SK-N-SH treated with all-trans-retinoic acid at 6 μM for 48 hours (cell line): ENCODE data around the gene ABTB1.

ENCODE experiments used
- ATAC-seq: fragments of 200-7000 bp; cut with Tn5 transposase; 3 replicates; pipeline ENCODE4 v1.9.1; 2020; ENCODE audit warnings: mild to moderate bottlenecking, moderate library complexity
- ARNTL ChIP-seq: fragments of 450-650 bp; formaldehyde crosslinking; IDR thresholded peaks from 2 replicates; pipeline ENCODE4 v1.5.0; 2020; ENCODE audit warnings: low read depth, mild to moderate bottlenecking, moderate library complexity, borderline replicate concordance
- BACH2 ChIP-seq: fragments of 250-450 bp; sonication (Bioruptor Pico); IDR thresholded peaks from 2 replicates; pipeline ENCODE4 v1.9.0; 2021; ENCODE audit warnings: mild to moderate bottlenecking, borderline replicate concordance
- CSDC2 ChIP-seq: fragments of 250-450 bp; sonication (Bioruptor Pico); IDR thresholded peaks from 2 replicates; pipeline ENCODE4 v1.5.0; 2020; ENCODE audit warnings: mild to moderate bottlenecking, moderate library complexity
- CSRNP3 ChIP-seq: fragments of 250-450 bp; sonication (Bioruptor Pico); IDR thresholded peaks from 2 replicates; pipeline ENCODE4 v1.5.1; 2021; ENCODE audit warnings: mild to moderate bottlenecking, moderate library complexity
- ESRRG ChIP-seq: fragments of 250-450 bp; sonication (Bioruptor Pico); IDR thresholded peaks from 2 replicates; pipeline ENCODE4 v1.6.1; 2021; ENCODE audit warnings: mild to moderate bottlenecking
- GLIS3 ChIP-seq: fragments of 250-450 bp; sonication (Bioruptor Pico); IDR thresholded peaks from 2 replicates; pipeline ENCODE4 v1.5.0; 2020; ENCODE audit warnings: mild to moderate bottlenecking, moderate library complexity
- ISL1 ChIP-seq: fragments of 250-450 bp; sonication (Bioruptor Pico); IDR thresholded peaks from 2 replicates; pipeline ENCODE4 v2.1.2; 2022; ENCODE audit warnings: mild to moderate bottlenecking, moderate library complexity
- POU6F1 ChIP-seq: fragments of 250-450 bp; sonication (Bioruptor Pico); IDR thresholded peaks from 2 replicates; pipeline ENCODE4 v1.8.0; 2021; ENCODE audit warnings: low read depth, mild to moderate bottlenecking, moderate library complexity, borderline replicate concordance
- PPARA ChIP-seq: fragments of 250-450 bp; sonication (Bioruptor Pico); IDR thresholded peaks from 2 replicates; pipeline ENCODE4 v1.5.0; 2020; ENCODE audit warnings: mild to moderate bottlenecking, borderline replicate concordance
- RARB ChIP-seq: fragments of 250-450 bp; sonication (Bioruptor Pico); IDR thresholded peaks from 2 replicates; pipeline ENCODE4 v1.8.0; 2021; ENCODE audit warnings: mild to moderate bottlenecking, moderate library complexity
- SNAI2 ChIP-seq: fragments of 250-450 bp; sonication (Bioruptor Pico); IDR thresholded peaks from 2 replicates; pipeline ENCODE4 v1.5.0; 2020; ENCODE audit warnings: mild to moderate bottlenecking, moderate library complexity
- TCF4 ChIP-seq: fragments of 250-450 bp; sonication (Bioruptor Pico); IDR thresholded peaks from 2 replicates; pipeline ENCODE4 v1.8.0; 2021; ENCODE audit warnings: mild to moderate bottlenecking, moderate library complexity, borderline replicate concordance
- TOX ChIP-seq: fragments of 250-450 bp; sonication (Bioruptor Pico); IDR thresholded peaks from 2 replicates; pipeline ENCODE4 v1.8.0; 2021; ENCODE audit warnings: mild to moderate bottlenecking, moderate library complexity, borderline replicate concordance
- TSHZ2 ChIP-seq: fragments of 250-450 bp; sonication (Bioruptor Pico); IDR thresholded peaks from 2 replicates; pipeline ENCODE4 v1.5.0; 2020; ENCODE audit warnings: mild to moderate bottlenecking, moderate library complexity
- ZC3H10 ChIP-seq: fragments of 250-450 bp; sonication (Bioruptor Pico); IDR thresholded peaks from 2 replicates; pipeline ENCODE4 v1.5.1; 2021; ENCODE audit warnings: mild to moderate bottlenecking, moderate library complexity
- ZFP3 ChIP-seq: fragments of 250-450 bp; sonication (Bioruptor Pico); IDR thresholded peaks from 2 replicates; pipeline ENCODE4 v1.5.0; 2020; ENCODE audit warnings: mild to moderate bottlenecking, moderate library complexity
- ZFP30 ChIP-seq: fragments of 450-650 bp; formaldehyde crosslinking; IDR thresholded peaks from 2 replicates; pipeline ENCODE4 v1.5.0; 2022; ENCODE audit warnings: mild to moderate bottlenecking, moderate library complexity
- ZNF565 ChIP-seq: fragments of 450-650 bp; formaldehyde crosslinking; conservative IDR thresholded peaks from 2 replicates; pipeline ENCODE4 v1.5.0; 2020; ENCODE audit warnings: low read depth, mild to moderate bottlenecking, moderate library complexity
- ZNF8 ChIP-seq: fragments of 450-650 bp; formaldehyde crosslinking; IDR thresholded peaks from 2 replicates; pipeline ENCODE4 v1.5.0; 2020; ENCODE audit warnings: mild to moderate bottlenecking, moderate library complexity
- TF ChIP-seq, protein P1 (sequence below): fragments of 250-450 bp; sonication (Bioruptor Pico); IDR thresholded peaks from 2 replicates; pipeline ENCODE4 v1.8.0; 2020; ENCODE audit warnings: mild to moderate bottlenecking, moderate library complexity, borderline replicate concordance
- TF ChIP-seq, protein P2 (sequence below): fragments of 250-450 bp; sonication (Bioruptor Pico); IDR thresholded peaks from 2 replicates; pipeline ENCODE4 v1.5.1; 2020; ENCODE audit warnings: low read depth, mild to moderate bottlenecking, moderate library complexity

The ABTB1 gene

GRCh38 chr3:127665165-127665564 lies 7.6 kb upstream of the ABTB1 start:
- no peak for ATAC-seq
- TF ChIP-seq PPARA: no peak
- no peak for TF ChIP-seq TCF4 (CRISPR knock-in tag)
- TF ChIP-seq ZFP3 (CRISPR knock-in tag): no peak
- TF ChIP-seq, protein P1, sequence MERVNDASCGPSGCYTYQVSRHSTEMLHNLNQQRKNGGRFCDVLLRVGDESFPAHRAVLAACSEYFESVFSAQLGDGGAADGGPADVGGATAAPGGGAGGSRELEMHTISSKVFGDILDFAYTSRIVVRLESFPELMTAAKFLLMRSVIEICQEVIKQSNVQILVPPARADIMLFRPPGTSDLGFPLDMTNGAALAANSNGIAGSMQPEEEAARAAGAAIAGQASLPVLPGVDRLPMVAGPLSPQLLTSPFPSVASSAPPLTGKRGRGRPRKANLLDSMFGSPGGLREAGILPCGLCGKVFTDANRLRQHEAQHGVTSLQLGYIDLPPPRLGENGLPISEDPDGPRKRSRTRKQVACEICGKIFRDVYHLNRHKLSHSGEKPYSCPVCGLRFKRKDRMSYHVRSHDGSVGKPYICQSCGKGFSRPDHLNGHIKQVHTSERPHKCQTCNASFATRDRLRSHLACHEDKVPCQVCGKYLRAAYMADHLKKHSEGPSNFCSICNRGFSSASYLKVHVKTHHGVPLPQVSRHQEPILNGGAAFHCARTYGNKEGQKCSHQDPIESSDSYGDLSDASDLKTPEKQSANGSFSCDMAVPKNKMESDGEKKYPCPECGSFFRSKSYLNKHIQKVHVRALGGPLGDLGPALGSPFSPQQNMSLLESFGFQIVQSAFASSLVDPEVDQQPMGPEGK (CRISPR knock-in tag): no peak

- no peak for ATAC-seq
- TF ChIP-seq CSRNP3: no peak
- no peak for TF ChIP-seq SNAI2 (CRISPR knock-in tag)
- TF ChIP-seq, protein P1 (CRISPR knock-in tag): no peak
- TF ChIP-seq BACH2 (CRISPR knock-in tag): no peak
- no peak for TF ChIP-seq ZNF8 (CRISPR knock-in tag)
- TF ChIP-seq CSDC2 (CRISPR knock-in tag): no peak
- TF ChIP-seq TCF4 (CRISPR knock-in tag): no peak
- TF ChIP-seq ISL1 (CRISPR knock-in tag): no peak
- TF ChIP-seq ZFP30 (CRISPR knock-in tag): no peak
- no peak for TF ChIP-seq POU6F1 (CRISPR knock-in tag)
- TF ChIP-seq ARNTL (CRISPR knock-in tag): no peak
- no peak for TF ChIP-seq TOX (CRISPR knock-in tag)
- TF ChIP-seq, all 23 proteins: peak for 0
These were observed 7.2 kb upstream of the ABTB1 start for GRCh38 chr3:127665586-127665985.

DNA sequence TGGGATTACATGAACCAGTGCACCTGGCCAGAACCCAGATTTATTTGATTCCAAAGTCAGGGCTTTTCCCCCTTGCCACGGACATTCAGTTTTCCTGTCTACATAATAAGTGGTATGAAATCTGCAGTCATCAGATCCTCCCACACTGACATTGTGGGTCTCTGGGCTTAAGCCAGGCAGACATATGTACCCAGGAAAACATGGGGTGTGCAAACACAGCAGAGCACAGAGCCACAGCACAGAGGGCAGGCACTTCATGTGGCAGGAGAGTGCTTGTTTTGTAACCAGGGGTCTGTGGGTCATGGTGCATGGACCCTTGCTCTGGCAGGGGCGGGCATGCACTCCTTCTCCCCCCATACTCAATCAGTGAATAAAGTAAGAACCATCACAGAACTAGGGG lies 6.1 kb upstream of the ABTB1 start:
- no peak for ATAC-seq

More for the DNA sequence above, 6.1 kb upstream of the ABTB1 start:
- TF ChIP-seq ZC3H10: no peak
- TF ChIP-seq BACH2 (CRISPR knock-in tag): no peak
- TF ChIP-seq ZNF8 (CRISPR knock-in tag): no peak
- TF ChIP-seq ARNTL (CRISPR knock-in tag): no peak
- no peak for TF ChIP-seq ZNF565 (CRISPR knock-in tag)
- TF ChIP-seq POU6F1 (CRISPR knock-in tag): no peak
- TF ChIP-seq, protein P1 (CRISPR knock-in tag): no peak
- no peak for TF ChIP-seq ESRRG (CRISPR knock-in tag)
- no peak for TF ChIP-seq GLIS3
- TF ChIP-seq ISL1 (CRISPR knock-in tag): no peak
- no peak for TF ChIP-seq TSHZ2 (CRISPR knock-in tag)
- no peak for TF ChIP-seq SNAI2 (CRISPR knock-in tag)
- no peak for TF ChIP-seq ZFP30 (CRISPR knock-in tag)
- TF ChIP-seq, protein P2, sequence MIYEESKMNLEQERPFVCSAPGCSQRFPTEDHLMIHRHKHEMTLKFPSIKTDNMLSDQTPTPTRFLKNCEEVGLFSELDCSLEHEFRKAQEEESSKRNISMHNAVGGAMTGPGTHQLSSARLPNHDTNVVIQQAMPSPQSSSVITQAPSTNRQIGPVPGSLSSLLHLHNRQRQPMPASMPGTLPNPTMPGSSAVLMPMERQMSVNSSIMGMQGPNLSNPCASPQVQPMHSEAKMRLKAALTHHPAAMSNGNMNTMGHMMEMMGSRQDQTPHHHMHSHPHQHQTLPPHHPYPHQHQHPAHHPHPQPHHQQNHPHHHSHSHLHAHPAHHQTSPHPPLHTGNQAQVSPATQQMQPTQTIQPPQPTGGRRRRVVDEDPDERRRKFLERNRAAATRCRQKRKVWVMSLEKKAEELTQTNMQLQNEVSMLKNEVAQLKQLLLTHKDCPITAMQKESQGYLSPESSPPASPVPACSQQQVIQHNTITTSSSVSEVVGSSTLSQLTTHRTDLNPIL (CRISPR knock-in tag): no peak
- TF ChIP-seq RARB (CRISPR knock-in tag): no peak
